ENCODE results near the gene BDKRB2.

BDKRB2 gene

GRCh38 chr14:96255501-96256366 is 51.1 kb downstream of the BDKRB2 start, which contains the start of gene BDKRB1:
Gene BDKRB1, plus strand, starts transcription at chr14:96256210. Its CDS starts 7,473 bp downstream, at chr14:96263683.
- no peak for DNase-seq

DNA sequence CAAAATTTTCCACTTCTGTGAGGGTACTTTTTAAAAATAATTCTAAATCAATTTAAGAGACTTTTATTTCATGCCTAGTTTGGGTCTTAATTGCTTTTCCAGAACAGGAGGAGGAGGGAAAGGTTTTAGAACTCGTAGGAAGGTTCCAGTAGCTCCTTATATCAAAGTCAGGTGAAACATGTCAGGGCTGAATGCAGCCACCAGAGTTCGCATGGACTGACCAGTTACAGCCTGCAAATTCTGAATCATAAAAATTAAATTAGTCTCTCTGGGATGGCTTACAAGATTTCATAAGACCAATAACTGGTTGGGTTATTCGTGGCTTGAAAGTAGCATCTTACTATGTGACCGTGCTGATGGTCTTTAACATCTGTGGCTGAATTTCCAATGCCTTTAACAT is 51.8 kb downstream of the BDKRB2 start:
- no peak for DNase-seq

DNA sequence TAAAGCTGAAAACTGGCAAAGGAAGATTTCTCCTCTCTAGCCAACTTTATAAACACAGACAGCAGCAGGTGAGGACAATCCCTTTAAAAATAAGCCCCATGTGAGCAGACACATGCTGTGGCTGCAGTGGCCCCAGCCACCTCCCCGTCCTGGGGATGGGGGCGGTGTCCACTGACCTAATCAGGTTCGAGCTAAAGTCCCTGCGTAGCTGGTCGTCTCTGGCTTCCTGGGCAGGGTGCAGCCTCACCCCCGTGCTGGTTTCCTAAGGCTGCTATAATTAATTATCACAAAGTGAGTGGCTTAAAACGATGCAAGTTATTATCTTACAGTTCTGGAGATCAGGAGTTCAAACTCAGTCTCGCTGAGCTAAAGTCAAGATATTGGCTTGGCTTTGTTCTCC is 52.4 kb downstream of the BDKRB2 start:
- no peak for DNase-seq

DNA sequence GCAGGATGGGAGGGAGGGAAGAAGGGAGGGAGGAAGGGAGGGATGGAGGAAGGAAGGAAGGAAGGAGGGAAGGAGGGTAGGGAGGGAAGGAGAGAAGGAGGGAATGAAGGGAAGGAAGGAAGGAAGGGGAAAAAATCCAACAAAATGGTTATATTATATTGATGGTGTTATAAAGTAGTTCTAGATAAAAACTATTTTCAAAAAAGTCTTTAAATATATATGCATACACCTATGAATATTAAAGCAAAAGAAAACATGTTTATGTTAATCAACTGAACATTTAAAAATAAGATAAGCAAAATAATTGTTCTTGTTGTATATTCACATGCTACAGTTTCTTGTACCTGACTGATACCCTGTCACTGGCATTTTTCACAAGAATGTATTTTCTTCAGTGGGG is 53.3 kb downstream of the BDKRB2 start:
- no peak for DNase-seq

DNA sequence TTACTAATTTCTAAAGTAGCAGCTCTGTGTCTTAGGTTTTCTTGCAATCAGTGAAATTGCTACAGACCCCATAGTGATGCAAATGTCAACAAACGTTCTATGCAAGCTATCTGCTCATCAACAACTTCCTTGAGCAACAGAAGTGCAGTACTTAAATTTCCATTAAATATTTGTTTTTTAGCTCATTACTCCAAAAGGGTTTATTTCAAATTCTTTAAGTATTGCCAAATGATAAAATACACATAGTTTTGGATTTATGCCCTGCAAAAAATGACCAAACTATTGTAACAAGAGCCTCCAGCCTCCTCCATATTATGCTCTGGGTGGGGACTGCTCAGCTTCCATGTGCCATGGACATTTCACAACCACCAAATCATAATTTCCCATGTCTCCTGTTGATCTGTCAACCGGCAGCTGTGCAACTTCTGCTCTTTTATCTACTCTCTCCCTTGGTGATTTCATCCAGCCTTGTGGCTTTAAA is 55.7 kb downstream of the BDKRB2 start:
- no peak for DNase-seq

GRCh38 chr14:96261053-96261452 is 56.4 kb downstream of the BDKRB2 start:
- no peak for DNase-seq

- no peak for DNase-seq
Measured at GRCh38 chr14:96261772-96262655, 57.4 kb downstream of the BDKRB2 start.

GRCh38 chr14:96263347-96264199 is 58.9 kb downstream of the BDKRB2 start:
- no peak for DNase-seq

- no peak for DNase-seq
Measured at GRCh38 chr14:96264200-96264553, 59.5 kb downstream of the BDKRB2 start.

- DNase-seq, result no peak
Measured at GRCh38 chr14:96264853-96265252, 60.2 kb downstream of the BDKRB2 start.

- DNase-seq, result peak; percentile 52
Measured at GRCh38 chr14:96265383-96266095, 60.9 kb downstream of the BDKRB2 start.

DNA sequence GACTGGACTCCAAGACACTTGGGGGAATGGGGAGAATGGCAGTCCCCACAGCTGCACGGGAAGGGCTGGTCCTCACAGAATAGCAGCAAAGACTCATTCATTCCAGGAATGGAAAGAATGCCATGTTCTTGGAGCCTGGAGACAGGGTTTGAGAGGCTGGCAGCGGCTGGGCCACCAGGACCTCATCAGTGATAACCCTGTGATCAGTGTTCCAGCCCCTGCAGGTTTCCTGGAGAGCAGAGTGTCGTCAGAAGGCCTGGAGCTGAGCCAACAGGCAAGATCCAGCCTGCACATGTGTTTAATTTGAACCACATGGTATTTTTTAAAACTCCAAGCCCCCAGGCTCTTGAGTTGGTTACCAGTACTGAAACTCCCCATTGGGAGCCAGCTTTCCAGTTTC is 62.7 kb downstream of the BDKRB2 start:
- DNase-seq, result peak; percentile 67

DNA sequence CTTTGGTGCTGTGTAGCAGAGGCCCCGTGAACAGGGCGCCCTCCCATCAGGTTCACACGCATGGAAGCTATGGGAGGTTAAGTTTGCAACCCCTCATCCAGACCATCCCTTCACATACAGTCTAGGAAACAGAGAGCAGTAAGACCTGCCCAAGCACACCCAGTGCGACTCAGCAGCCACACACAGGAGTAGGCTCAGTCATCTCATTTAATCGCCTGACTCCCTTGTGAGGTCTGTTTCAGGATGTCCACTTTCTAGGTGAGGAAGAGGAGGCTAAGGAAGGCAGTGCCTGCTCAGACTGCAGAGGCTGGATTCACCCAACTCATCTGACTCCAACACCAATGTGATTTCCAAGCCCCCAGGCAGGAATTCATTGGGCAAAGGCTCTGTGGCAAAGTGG is 63.3 kb downstream of the BDKRB2 start:
- DNase-seq, result no peak

GRCh38 chr14:96268431-96269358 is 64.1 kb downstream of the BDKRB2 start:
- DNase-seq, result no peak

GRCh38 chr14:96269359-96269710 is 64.7 kb downstream of the BDKRB2 start:
- no peak for DNase-seq

GRCh38 chr14:96270565-96271420 is 66.2 kb downstream of the BDKRB2 start:
- no peak for DNase-seq

DNA sequence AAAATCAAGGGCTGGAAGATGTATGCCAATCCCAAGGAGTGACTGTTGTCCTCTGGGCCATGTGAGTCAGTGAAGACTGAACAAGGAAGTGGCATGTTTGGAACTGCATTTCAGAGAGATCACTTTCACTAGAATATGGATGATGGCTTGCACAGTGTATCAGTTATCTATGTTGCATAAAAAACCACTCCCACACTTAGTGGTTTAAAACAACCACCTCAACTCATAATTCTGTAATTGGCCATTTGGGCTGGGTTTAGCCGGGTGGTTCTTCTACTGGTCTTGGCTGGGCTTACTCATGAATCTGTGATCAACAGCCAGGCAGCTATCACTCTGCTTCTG is 66.8 kb downstream of the BDKRB2 start:
- DNase-seq, result no peak

GRCh38 chr14:96272777-96273473 is 68.3 kb downstream of the BDKRB2 start:
- no peak for DNase-seq

GRCh38 chr14:96273629-96274028 is 69.0 kb downstream of the BDKRB2 start:
- no peak for DNase-seq

- DNase-seq, result no peak
Measured at GRCh38 chr14:96274122-96274521, 69.5 kb downstream of the BDKRB2 start.
